ENCODE results near the gene SSH2. TPM values are rescaled to one million over a fixed set of nuclear protein-coding genes. Genes with fewer than 3 reads are reported as not detected.

Gene SSH2
- total RNA-seq, 1 experiment from 2014 or later = 14.6 TPM

GRCh38 chr17:29789196-29790170, 140.5 kb downstream of the SSH2 start:
- Histone ChIP-seq H2BK5ac (ENCODE audit: insufficient read length, low read length) (no peak overlapping the region), H4K20me1 (ENCODE audit: control insufficient read depth, insufficient read depth, insufficient read length) (no peaks in the 10 kb centered on the region), H2BK120ac (ENCODE audit: low read depth, low read length, poor library complexity, severe bottlenecking) (no peak overlapping the region), H3K9me3 (ENCODE audit: control insufficient read depth, low read depth, low read length) (no peaks in the 10 kb centered on the region), H4K91ac (ENCODE audit: insufficient read length, low read depth, low read length) (no peak overlapping the region), H3K79me2 (ENCODE audit: insufficient read depth, low read length) (no peaks in the 10 kb centered on the region), H4K8ac (replicated peaks; ENCODE audit: insufficient read length, low read depth, low read length) (no peak overlapping the region), H2AFZ (ENCODE audit: low read length) (no peak overlapping the region), H3K18ac (ENCODE audit: insufficient read length, low read depth, low read length) (no peak overlapping the region), H2BK12ac (ENCODE audit: insufficient read length, low read depth, low read length) (no peak overlapping the region), H2AK5ac (ENCODE audit: insufficient read length, low read length) (no peak overlapping the region), H3K4ac (ENCODE audit: low read depth, low read length) (no peak overlapping the region), H3K14ac (ENCODE audit: insufficient read depth, low read length) (no peak overlapping the region), H3K27me3 (ENCODE audit: insufficient read depth, low read length) (no peaks in the 10 kb centered on the region), H3K4me2 (ENCODE audit: insufficient read depth, insufficient read length, low read length) (no peak overlapping the region), H3K27ac (ENCODE audit: insufficient read length, low read depth, low read length) (no peak overlapping the region), H2BK15ac (ENCODE audit: low read depth, low read length) (no peak overlapping the region), H3T11ph (ENCODE audit: low read length) (no peak overlapping the region), H3K23me2 (ENCODE audit: insufficient read length, low read depth, low read length, poor library complexity, severe bottlenecking) (no peaks in the 10 kb centered on the region), H3K79me1 (ENCODE audit: insufficient read depth, low read depth, low read length, poor library complexity, severe bottlenecking) (no peaks in the 10 kb centered on the region), H3K23ac (ENCODE audit: insufficient read length, low read depth, low read length) (no peak overlapping the region), H3K4me1 (ENCODE audit: insufficient read depth, low read length) (peaks cover 2% of the 10 kb centered on the region; the same call in 1 of the 2 replicates), H3K56ac (ENCODE audit: insufficient read length, low read depth, low read length) (no peak overlapping the region), H2BK20ac (ENCODE audit: low read depth, low read length, poor library complexity, severe bottlenecking) (no peak overlapping the region), H4K5ac (ENCODE audit: insufficient read length, low read depth, low read length) (no peak overlapping the region), H3K9ac (ENCODE audit: extremely low read depth, insufficient read length, low read length) (no peak overlapping the region)
- no peaks in the 10 kb centered on the region for H3K9me3 Mint-ChIP-seq
- TF ChIP-seq CTCF (conservative IDR thresholded peaks at IDR 0.05) = no peak
- H3K4me1 Mint-ChIP-seq = peaks cover 38 to 40% of the 10 kb centered on the region in 2 experiments
- no peaks in the 10 kb centered on the region; a peak in 2 of 7 replicates for H3K36me3 Mint-ChIP-seq (ENCODE audit: insufficient read depth in 1 of 3, low read depth in 3 of 3)
- H3K27me3 Mint-ChIP-seq (ENCODE audit: low read depth) = no peaks in the 10 kb centered on the region
- peak overlapping the region in 1 of 2 experiments; percentile 3; a peak in 1 of 5 replicates for H3K4me3 Mint-ChIP-seq
- peak overlapping the region in 2 of 3 experiments; percentile 62 to 85; a peak in 4 of 7 replicates for H3K27ac Mint-ChIP-seq
- no CpG with 5 or more reads among the region's 4 CpGs for WGBS (ENCODE audit: extremely low coverage, insufficient read length, low lambda C conversion rate)
- no peak for DNase-seq

Measured in H9 (cell line).